ENCODE measurements around the gene WASF2. TPM values are rescaled to one million over a fixed set of nuclear protein-coding genes. Genes with fewer than 3 reads are reported as not detected.

Gene WASF2
- total RNA-seq, 1 experiment from 2014 or later: 65.9 TPM

DNA sequence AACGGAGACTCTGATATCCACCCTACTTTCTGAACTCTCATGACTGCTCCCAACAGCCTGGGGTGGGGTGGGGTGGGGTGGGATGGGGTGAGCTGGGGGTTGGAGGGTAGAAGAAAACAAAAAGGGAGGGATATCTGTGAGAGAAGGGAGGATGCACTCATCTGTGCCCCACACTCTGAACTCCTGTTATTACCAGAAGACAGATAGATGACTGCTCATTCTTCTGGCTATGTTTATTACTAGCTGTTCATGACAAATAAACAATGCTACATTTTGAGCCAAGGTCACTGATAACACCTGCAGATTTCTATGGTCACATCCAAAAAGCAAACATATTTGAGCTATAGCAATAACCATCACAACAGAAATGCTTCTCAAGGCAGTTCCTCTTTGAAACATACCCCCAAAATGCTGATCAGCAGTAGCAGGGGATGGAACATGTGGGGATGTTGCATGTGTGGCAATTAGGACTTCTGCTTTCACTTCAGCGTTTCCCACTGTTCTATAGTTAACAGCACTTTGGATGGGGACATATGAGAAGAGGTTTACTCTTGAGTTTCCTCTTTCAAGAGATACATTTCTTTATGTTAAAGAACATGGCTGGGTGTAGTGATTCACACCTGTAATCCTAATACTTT is 54.3 kb downstream of the WASF2 start:
- no peaks in the 10 kb centered on the region for H4K20me1 ChIP-seq (ENCODE audit: control insufficient read depth, insufficient read depth, insufficient read length)
- H3K4ac ChIP-seq (ENCODE audit: low read depth, low read length): no peak overlapping the region
- no peak overlapping the region for H3K27ac ChIP-seq (ENCODE audit: insufficient read length, low read depth, low read length)

More for the DNA sequence above, 54.3 kb downstream of the WASF2 start:
- Histone ChIP-seq H2BK15ac (ENCODE audit: low read depth, low read length) (no peak overlapping the region), H4K5ac (ENCODE audit: insufficient read length, low read depth, low read length) (no peak overlapping the region), H4K8ac (replicated peaks; ENCODE audit: insufficient read length, low read depth, low read length) (no peak overlapping the region), H2BK20ac (ENCODE audit: low read depth, low read length, poor library complexity, severe bottlenecking) (no peak overlapping the region), H3K79me1 (ENCODE audit: insufficient read depth, low read depth, low read length, poor library complexity, severe bottlenecking) (peaks cover 6% of the 10 kb centered on the region), H2AK5ac (ENCODE audit: insufficient read length, low read length) (no peak overlapping the region), H2AFZ (ENCODE audit: low read length) (no peak overlapping the region), H3K79me2 (ENCODE audit: insufficient read depth, low read length) (peaks cover 8% of the 10 kb centered on the region; the same call in 1 of the 2 replicates), H3K23ac (ENCODE audit: insufficient read length, low read depth, low read length) (no peak overlapping the region), H2BK12ac (ENCODE audit: insufficient read length, low read depth, low read length) (no peak overlapping the region), H3K9me3 (ENCODE audit: control insufficient read depth, low read depth, low read length) (no peaks in the 10 kb centered on the region), H3K14ac (ENCODE audit: insufficient read depth, low read length) (no peak overlapping the region), H3K4me2 (ENCODE audit: insufficient read depth, insufficient read length, low read length) (no peak overlapping the region), H4K91ac (ENCODE audit: insufficient read length, low read depth, low read length) (no peak overlapping the region), H3K4me1 (ENCODE audit: insufficient read depth, low read length) (peaks cover 8% of the 10 kb centered on the region; the same call in 1 of the 2 replicates), H2BK120ac (ENCODE audit: low read depth, low read length, poor library complexity, severe bottlenecking) (no peak overlapping the region), H3K56ac (ENCODE audit: insufficient read length, low read depth, low read length) (no peak overlapping the region), H3K27me3 (ENCODE audit: insufficient read depth, low read length) (no peaks in the 10 kb centered on the region), H3K23me2 (ENCODE audit: insufficient read length, low read depth, low read length, poor library complexity, severe bottlenecking) (no peaks in the 10 kb centered on the region), H3K9ac (ENCODE audit: extremely low read depth, insufficient read length, low read length) (no peak overlapping the region), H3T11ph (ENCODE audit: low read length) (no peak overlapping the region), H2BK5ac (ENCODE audit: insufficient read length, low read length) (no peak overlapping the region), H3K18ac (ENCODE audit: insufficient read length, low read depth, low read length) (no peak overlapping the region)
- TF ChIP-seq, protein P1, sequence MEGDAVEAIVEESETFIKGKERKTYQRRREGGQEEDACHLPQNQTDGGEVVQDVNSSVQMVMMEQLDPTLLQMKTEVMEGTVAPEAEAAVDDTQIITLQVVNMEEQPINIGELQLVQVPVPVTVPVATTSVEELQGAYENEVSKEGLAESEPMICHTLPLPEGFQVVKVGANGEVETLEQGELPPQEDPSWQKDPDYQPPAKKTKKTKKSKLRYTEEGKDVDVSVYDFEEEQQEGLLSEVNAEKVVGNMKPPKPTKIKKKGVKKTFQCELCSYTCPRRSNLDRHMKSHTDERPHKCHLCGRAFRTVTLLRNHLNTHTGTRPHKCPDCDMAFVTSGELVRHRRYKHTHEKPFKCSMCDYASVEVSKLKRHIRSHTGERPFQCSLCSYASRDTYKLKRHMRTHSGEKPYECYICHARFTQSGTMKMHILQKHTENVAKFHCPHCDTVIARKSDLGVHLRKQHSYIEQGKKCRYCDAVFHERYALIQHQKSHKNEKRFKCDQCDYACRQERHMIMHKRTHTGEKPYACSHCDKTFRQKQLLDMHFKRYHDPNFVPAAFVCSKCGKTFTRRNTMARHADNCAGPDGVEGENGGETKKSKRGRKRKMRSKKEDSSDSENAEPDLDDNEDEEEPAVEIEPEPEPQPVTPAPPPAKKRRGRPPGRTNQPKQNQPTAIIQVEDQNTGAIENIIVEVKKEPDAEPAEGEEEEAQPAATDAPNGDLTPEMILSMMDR (conservative IDR thresholded peaks at IDR 0.05): no peak
- no peak for DNase-seq
- Mint-ChIP-seq H3K27me3 (ENCODE audit: low read depth) (no peaks in the 10 kb centered on the region), H3K9me3 (no peaks in the 10 kb centered on the region), H3K4me1 (peaks cover 42 to 43% of the 10 kb centered on the region in 2 experiments), H3K36me3 (ENCODE audit: insufficient read depth in 1 of 3, low read depth in 3 of 3) (no peaks in the 10 kb centered on the region; a peak in 2 of 7 replicates), H3K27ac (peak overlapping the region; percentile 41 to 55 (median 46); a peak in 2 of 7 replicates), H3K4me3 (no peak overlapping the region; a peak in 1 of 5 replicates)
- WGBS (ENCODE audit: extremely low coverage, insufficient read length, low lambda C conversion rate): no CpG with 5 or more reads among the region's 2 CpGs
